ENCODE results near the gene SET.

DNA sequence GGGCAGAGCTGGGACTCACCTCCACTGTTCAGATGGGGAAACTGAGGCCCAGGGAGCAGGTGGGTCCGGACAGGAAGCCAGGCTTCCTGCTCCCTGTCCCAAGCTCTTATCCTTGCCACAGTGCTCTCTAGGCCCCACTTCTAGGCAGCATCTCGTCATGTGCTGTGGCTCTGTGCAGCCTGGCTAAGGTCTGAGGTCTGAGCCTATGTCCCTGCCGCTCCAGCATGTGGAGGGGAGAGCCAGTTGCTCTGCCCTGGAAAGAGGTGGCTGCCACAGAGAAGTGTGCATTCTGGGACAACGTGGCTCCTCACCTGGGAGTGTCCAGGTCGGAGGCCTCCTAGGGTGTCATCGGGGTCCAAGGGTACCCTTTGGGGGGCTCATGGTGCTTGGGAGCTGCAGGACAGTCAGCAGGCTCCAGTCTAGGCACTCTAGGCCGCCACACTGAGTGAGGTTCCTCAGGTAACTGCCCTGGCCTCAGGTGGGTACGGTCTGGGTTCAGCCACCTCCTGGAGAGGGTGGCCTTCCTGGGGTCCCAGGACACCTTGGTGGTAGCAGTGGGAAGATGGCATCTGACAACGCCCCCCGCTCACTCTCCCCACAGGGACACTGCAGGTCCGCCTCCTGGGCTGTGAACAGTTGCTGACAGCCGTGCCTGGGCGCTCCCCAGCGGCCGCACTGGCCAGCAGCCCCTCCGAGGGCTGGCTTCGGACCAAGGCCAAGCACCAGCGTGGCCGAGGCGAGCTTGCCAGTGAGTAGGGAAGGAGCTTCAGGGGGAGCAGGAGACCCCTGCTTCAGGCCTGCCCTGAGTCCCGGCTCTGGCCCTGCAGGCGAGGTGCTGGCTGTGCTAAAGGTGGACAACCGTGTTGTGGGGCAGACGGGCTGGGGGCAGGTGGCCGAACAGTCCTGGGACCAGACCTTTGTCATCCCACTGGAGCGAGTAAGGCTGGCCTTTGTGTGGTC, 23.7 kb downstream of the SET start:
- TF ChIP-seq, protein P1, sequence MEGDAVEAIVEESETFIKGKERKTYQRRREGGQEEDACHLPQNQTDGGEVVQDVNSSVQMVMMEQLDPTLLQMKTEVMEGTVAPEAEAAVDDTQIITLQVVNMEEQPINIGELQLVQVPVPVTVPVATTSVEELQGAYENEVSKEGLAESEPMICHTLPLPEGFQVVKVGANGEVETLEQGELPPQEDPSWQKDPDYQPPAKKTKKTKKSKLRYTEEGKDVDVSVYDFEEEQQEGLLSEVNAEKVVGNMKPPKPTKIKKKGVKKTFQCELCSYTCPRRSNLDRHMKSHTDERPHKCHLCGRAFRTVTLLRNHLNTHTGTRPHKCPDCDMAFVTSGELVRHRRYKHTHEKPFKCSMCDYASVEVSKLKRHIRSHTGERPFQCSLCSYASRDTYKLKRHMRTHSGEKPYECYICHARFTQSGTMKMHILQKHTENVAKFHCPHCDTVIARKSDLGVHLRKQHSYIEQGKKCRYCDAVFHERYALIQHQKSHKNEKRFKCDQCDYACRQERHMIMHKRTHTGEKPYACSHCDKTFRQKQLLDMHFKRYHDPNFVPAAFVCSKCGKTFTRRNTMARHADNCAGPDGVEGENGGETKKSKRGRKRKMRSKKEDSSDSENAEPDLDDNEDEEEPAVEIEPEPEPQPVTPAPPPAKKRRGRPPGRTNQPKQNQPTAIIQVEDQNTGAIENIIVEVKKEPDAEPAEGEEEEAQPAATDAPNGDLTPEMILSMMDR (IDR thresholded peaks at IDR 0.05), result no peak
- no peak for TF ChIP-seq POLR2A (IDR thresholded peaks at IDR 0.05)
